Astrocyte (in vitro differentiated cells and primary cell): ENCODE data around the gene TAF6L.
"Not testable (repeated sequence)": the region's sequence is repeated elsewhere in the genome, so short reads cannot be mapped to it uniquely, and the experiment has no call there.

Experiments
- CTCF ChIP-seq: IDR thresholded peaks from 2 replicates; pipeline ENCODE4 v1.5.1; 2011; ENCODE audit warnings: low read depth, mild to moderate bottlenecking, inconsistent platforms, low read length, moderate library complexity; ENCODE audit not compliant: insufficient read depth
- EZH2 ChIP-seq: IDR thresholded peaks from 2 replicates; pipeline ENCODE4 v1.6.1; 2012; ENCODE audit warnings: mild to moderate bottlenecking, low read length, inconsistent platforms; ENCODE audit not compliant: insufficient read depth

DNA sequence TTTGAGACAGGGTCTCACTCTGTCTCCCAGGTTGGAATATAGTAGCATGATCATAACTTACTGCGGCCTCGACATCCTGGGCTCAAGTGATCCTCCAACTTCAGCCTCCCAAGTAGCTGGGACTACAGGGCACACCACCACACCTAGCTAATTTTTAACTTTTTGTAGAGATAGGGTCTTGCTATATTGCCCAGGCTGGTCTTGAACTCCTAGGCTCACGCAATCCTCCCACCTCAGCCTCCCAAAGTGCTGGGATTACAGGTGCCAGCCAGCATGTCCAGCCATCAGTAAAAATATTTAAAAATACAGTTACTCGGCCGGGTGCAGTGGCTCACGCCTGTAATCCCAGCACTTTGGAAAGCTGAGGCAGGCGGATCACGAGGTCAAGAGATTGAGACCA is 56.9 kb downstream of the TAF6L start:
- TF ChIP-seq CTCF, EZH2: not testable (repeated sequence)
